Panc1 (cell line): ENCODE data around the gene IQCF2. TPM values are rescaled to one million over a fixed set of nuclear protein-coding genes. Genes with fewer than 3 reads are reported as not detected.

ENCODE experiments used
- ATAC-seq: fragments of 200-7000 bp; cut with Tn5 transposase; 2 replicates; pipeline ENCODE4 v1.9.1; 2020; ENCODE audit warnings: mild to moderate bottlenecking, moderate library complexity
- BruUV-seq: library from RNA; stranded (reverse); fragments of 400-500 nt; replicated peaks from 2 replicates; lab custom pipeline; 2021; lab: Mats Ljungman, UMichigan
- CTCF ChIA-PET: fragments of 300-600 bp; sonication (Branson Sonifier 250); formaldehyde crosslinking; loops from one replicate; lab custom pipeline; 2022; ENCODE audit warnings: antibody characterized with exemption; lab: Charles Lee
- POLR2A ChIA-PET: fragments of 300-600 bp; sonication (Branson Sonifier 250); formaldehyde crosslinking; loops from one replicate; lab custom pipeline; 2022; ENCODE audit warnings: antibody characterized with exemption; lab: Charles Lee
- DNase-seq: peaks from one replicate; pipeline ENCODE4 v3.0.0-alpha.2; 2010; ENCODE audit warnings: low read depth, low spot score
- H3K27ac ChIP-seq: 2 replicates; pipeline ENCODE4 v1.5.1; 2011; ENCODE audit warnings: mild to moderate bottlenecking, low read length, inconsistent platforms
- H3K27me3 ChIP-seq: fragments of 200-500 bp; sonication (Bioruptor generic); 2 replicates; pipeline ENCODE4 v1.6.0; 2014; ENCODE audit warnings: low read length, inconsistent platforms; ENCODE audit not compliant: control insufficient read depth, insufficient read depth
- H3K36me3 ChIP-seq: fragments of 200-500 bp; sonication (Bioruptor generic); 2 replicates; pipeline ENCODE4 v1.5.1; 2014; ENCODE audit warnings: inconsistent platforms, mild to moderate bottlenecking, low read length, moderate library complexity; ENCODE audit not compliant: control insufficient read depth, insufficient read depth
- H3K4me1 ChIP-seq: 2 replicates; pipeline ENCODE4 v1.5.1; 2011; ENCODE audit warnings: inconsistent platforms, mild to moderate bottlenecking, low read length, moderate library complexity; ENCODE audit not compliant: control insufficient read depth, insufficient read depth
- H3K4me3 ChIP-seq, 2 experiments: 2 replicates each; pipeline ENCODE4 v1.5.1; 2011 to 2012; ENCODE audit warnings: low read depth in 2 of 2, low read length in 2 of 2, mild to moderate bottlenecking in 2 of 2, inconsistent platforms in 1 of 2, moderate library complexity in 1 of 2
- H3K9me3 ChIP-seq: fragments of 200-500 bp; sonication (Bioruptor generic); 2 replicates; pipeline ENCODE4 v1.5.1; 2014; ENCODE audit warnings: low read depth, mild to moderate bottlenecking, inconsistent platforms, low read length, moderate library complexity; ENCODE audit not compliant: control insufficient read depth, insufficient read depth
- CTCF ChIP-seq: fragments of 450-650 bp; IDR thresholded peaks from 2 replicates; pipeline ENCODE4 v1.5.1; 2017; ENCODE audit warnings: mild to moderate bottlenecking
- POLR2AphosphoS5 ChIP-seq: IDR thresholded peaks from 2 replicates; pipeline ENCODE4 v1.6.1; 2012; ENCODE audit warnings: mild to moderate bottlenecking, low read depth, low read length, moderate library complexity
- REST ChIP-seq, 2 experiments: IDR thresholded peaks; 2 replicates each; pipeline ENCODE4 v1.6.1; 2011 to 2012; ENCODE audit warnings: low read depth in 2 of 2, control low read depth in 1 of 2, low read length in 1 of 2, mild to moderate bottlenecking in 1 of 2, moderate library complexity in 1 of 2; ENCODE audit not compliant: insufficient read depth in 1 of 2
- SIN3A ChIP-seq: IDR thresholded peaks from 2 replicates; pipeline ENCODE4 v1.6.1; 2012; ENCODE audit warnings: low read depth, mild to moderate bottlenecking, low read length, moderate library complexity, borderline replicate concordance; ENCODE audit not compliant: insufficient read depth
- TCF7L2 ChIP-seq: IDR thresholded peaks from 2 replicates; pipeline ENCODE4 v1.6.1; 2011; ENCODE audit warnings: mild to moderate bottlenecking, low read depth, low read length, inconsistent platforms
- in situ Hi-C: cut with HindIII; loops from 2 replicates; pipeline ENCODE4 v1.10.0; 2016; ENCODE audit warnings: low sequenced_read_pairs, low pct_unique_long_range_greater_than_20kb
- intact Hi-C: fragments of 100-400 bp; cut with micrococcal nuclease; formaldehyde crosslinking; loops from one replicate; pipeline ENCODE4 v1.10.0; 2022; ENCODE audit not compliant: unreplicated experiment
- total RNA-seq: library from RNA; stranded (reverse); gene quantifications from one replicate; pipeline ENCODE4 v1.2.1, GENCODE V29; 2021; ENCODE audit not compliant: unreplicated experiment

The IQCF2 gene
- total RNA-seq, 1 experiment from 2014 or later, result not detected

- in situ Hi-C loops, result no loop called here
- H3K27me3 ChIP-seq, result peaks cover 6% of the 10 kb centered on the region
- H3K4me3 ChIP-seq, result no peak overlapping the region
- intact Hi-C loops, result no loop called here
- no peak overlapping the region for H3K27ac ChIP-seq
- no TSS peak for BruUV-seq
- no peak for DNase-seq
- CTCF ChIA-PET, result no interaction called here
- H3K36me3 ChIP-seq, result no peaks in the 10 kb centered on the region
- no peaks in the 10 kb centered on the region for H3K4me1 ChIP-seq
- H3K9me3 ChIP-seq, result no peaks in the 10 kb centered on the region
- POLR2A ChIA-PET, result no interaction called here
- ATAC-seq, result no peak
- TF ChIP-seq CTCF, result no peak
- no peak for TF ChIP-seq TCF7L2
- no peak for TF ChIP-seq REST (IDR thresholded peaks at IDR 0.05; ENCODE audit: insufficient read depth in 1 of 2, low read depth in 2 of 2, low read length in 1 of 2)
- TF ChIP-seq SIN3A, result no peak
- TF ChIP-seq POLR2AphosphoS5, result no peak
Observed at GRCh38 chr3:51869304-51869703, 7.9 kb downstream of the IQCF2 start.

- H3K27ac ChIP-seq, result no peak overlapping the region
- ATAC-seq (no peak), DNase-seq (no peak)
- intact Hi-C loops, result no loop called here
- ChIA-PET POLR2A (no interaction called here), CTCF (no interaction called here)
- no peak overlapping the region for H3K4me3 ChIP-seq
- BruUV-seq, result no TSS peak
- in situ Hi-C loops, result no loop called here
- H3K9me3 ChIP-seq, result no peaks in the 10 kb centered on the region
- no peak for TF ChIP-seq CTCF
- no peak for TF ChIP-seq TCF7L2
- H3K36me3 ChIP-seq, result no peaks in the 10 kb centered on the region
- H3K4me1 ChIP-seq, result no peaks in the 10 kb centered on the region
- H3K27me3 ChIP-seq, result no peaks in the 10 kb centered on the region
Observed at GRCh38 chr3:51873253-51873766, 11.9 kb downstream of the IQCF2 start.
